Activated CD8-positive, alpha-beta T cell treated with anti-CD3 and anti-CD28 coated beads for 36 hours (primary cell): ENCODE data around the gene PPIL6. TPM values are rescaled to one million over a fixed set of nuclear protein-coding genes. Genes with fewer than 3 reads are reported as not detected.

Source experiments
- ATAC-seq: fragments of 200-7000 bp; cut with Tn5 transposase; one replicate; pipeline ENCODE4 v1.10.0; 2021; ENCODE audit warnings: mild to moderate bottlenecking, moderate library complexity
- CTCF ChIA-PET: fragments of 350-600 bp; sonication (Branson Sonifier 250); formaldehyde crosslinking; loops from one replicate; lab custom pipeline; 2021; ENCODE audit warnings: antibody characterized with exemption; lab: Charles Lee
- POLR2A ChIA-PET: fragments of 350-600 bp; sonication (Branson Sonifier 250); formaldehyde crosslinking; loops from one replicate; lab custom pipeline; 2021; ENCODE audit warnings: antibody characterized with exemption; lab: Charles Lee
- DNase-seq: peaks from one replicate; pipeline ENCODE4 v3.0.0-alpha.2; 2020
- H3K27ac Mint-ChIP-seq: one replicate; pipeline ENCODE4 v1.8.0; 2021; ENCODE audit warnings: mild to moderate bottlenecking, mixed read lengths
- H3K27me3 Mint-ChIP-seq: one replicate; pipeline ENCODE4 v1.8.0; 2021; ENCODE audit warnings: mixed read lengths
- H3K36me3 Mint-ChIP-seq: one replicate; pipeline ENCODE4 v1.8.0; 2021; ENCODE audit warnings: low read depth, mixed read lengths
- H3K4me1 Mint-ChIP-seq: one replicate; pipeline ENCODE4 v1.8.0; 2021; ENCODE audit warnings: low read depth, mixed read lengths
- H3K4me3 Mint-ChIP-seq: one replicate; pipeline ENCODE4 v1.8.0; 2021; ENCODE audit warnings: mild to moderate bottlenecking, moderate library complexity, mixed read lengths
- H3K9me3 Mint-ChIP-seq: one replicate; pipeline ENCODE4 v1.8.0; 2021; ENCODE audit warnings: mixed read lengths
- intact Hi-C: fragments of 100-400 bp; cut with micrococcal nuclease; formaldehyde crosslinking; loops from one replicate; pipeline ENCODE4 v1.10.0; 2022
- total RNA-seq, 2 experiments: library from RNA; stranded (reverse); gene quantifications; one replicate each; pipeline ENCODE4 v1.2.3, GENCODE V29; 2021
- TF ChIP-seq, protein P1 (sequence below): fragments of 200-600 bp; IDR thresholded peaks from one replicate; pipeline ENCODE4 v1.8.0; 2022; ENCODE audit warnings: antibody characterized with exemption, mild to moderate bottlenecking

PPIL6 gene
- total RNA-seq, 2 experiments from 2014 or later = 0.27 to 0.38 TPM

DNA sequence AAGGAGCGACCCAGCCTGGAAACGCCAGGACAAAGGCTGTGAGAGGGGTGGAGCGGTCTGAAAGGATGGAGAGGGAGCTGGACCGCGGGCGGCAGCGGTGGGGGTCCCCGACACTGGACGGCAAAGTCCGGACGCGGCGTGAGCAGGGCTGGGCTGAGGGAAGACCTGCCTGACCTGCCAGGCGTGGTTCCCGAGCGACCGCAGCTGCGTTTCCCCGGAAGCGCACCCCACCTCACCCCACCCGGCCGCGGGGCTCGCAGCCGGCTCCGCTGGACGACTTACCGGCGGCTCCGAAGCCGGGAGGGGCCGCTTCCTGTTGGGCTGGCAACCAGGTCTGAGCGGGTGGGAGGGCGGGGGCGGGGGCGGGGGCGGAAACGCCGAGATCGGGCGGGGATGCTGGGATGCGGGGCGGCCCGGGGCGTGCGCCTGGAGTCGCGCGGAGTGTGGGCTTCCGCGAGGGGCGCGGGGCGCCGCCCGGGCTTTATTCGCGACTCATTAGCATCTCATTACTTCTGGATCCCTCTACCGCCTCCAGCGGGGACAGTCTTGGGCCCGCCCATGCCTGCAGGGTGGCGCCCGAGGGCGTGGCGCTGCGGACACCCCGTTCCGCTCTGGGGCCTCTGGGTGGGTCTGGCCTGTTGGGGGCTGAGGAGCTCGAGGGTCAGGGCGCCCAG, 15.1 kb upstream of the PPIL6 start, which contains the start of gene MICAL1:
TSS of gene MICAL1 (minus strand) at position 336 of the 674 bp plus-strand sequence. CDS start 1,576 bp downstream, outside the sequence.
- H3K36me3 Mint-ChIP-seq = peaks cover 11% of the 10 kb centered on the region
- intact Hi-C loops = loop anchor here (2.0 kb wide), 2 partner anchors 15 to 73 kb away; partner anchors contain the start of genes CD164, PPIL6 and SMPD2
- no peaks in the 10 kb centered on the region for H3K9me3 Mint-ChIP-seq
- ATAC-seq = peak; percentile 54
- CTCF ChIA-PET = interaction anchor here (0.7 to 2.3 kb wide), 10 partner anchors 9 to 389 kb away, joined by 3 to 11 read pairs (median 6); partner anchors contain the start of genes CD164, PPIL6, SMPD2 and ZBTB24
- H3K4me1 Mint-ChIP-seq = peaks cover 70% of the 10 kb centered on the region
- H3K4me3 Mint-ChIP-seq = peak within 1 kb of the TSS; percentile 90
- DNase-seq = peak; percentile 79
- POLR2A ChIA-PET = interaction anchor here (0.8 to 8.3 kb wide), 8 partner anchors 8 to 83 kb away, joined by 3 to 119 read pairs (median 10); partner anchors contain the start of genes CD164, PPIL6, SMPD2 and ZBTB24
- TF ChIP-seq, protein P1, sequence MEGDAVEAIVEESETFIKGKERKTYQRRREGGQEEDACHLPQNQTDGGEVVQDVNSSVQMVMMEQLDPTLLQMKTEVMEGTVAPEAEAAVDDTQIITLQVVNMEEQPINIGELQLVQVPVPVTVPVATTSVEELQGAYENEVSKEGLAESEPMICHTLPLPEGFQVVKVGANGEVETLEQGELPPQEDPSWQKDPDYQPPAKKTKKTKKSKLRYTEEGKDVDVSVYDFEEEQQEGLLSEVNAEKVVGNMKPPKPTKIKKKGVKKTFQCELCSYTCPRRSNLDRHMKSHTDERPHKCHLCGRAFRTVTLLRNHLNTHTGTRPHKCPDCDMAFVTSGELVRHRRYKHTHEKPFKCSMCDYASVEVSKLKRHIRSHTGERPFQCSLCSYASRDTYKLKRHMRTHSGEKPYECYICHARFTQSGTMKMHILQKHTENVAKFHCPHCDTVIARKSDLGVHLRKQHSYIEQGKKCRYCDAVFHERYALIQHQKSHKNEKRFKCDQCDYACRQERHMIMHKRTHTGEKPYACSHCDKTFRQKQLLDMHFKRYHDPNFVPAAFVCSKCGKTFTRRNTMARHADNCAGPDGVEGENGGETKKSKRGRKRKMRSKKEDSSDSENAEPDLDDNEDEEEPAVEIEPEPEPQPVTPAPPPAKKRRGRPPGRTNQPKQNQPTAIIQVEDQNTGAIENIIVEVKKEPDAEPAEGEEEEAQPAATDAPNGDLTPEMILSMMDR = peak; percentile 16
- H3K27me3 Mint-ChIP-seq = no peaks in the 10 kb centered on the region
- H3K27ac Mint-ChIP-seq = peak within 1 kb of the TSS; percentile 97

DNA sequence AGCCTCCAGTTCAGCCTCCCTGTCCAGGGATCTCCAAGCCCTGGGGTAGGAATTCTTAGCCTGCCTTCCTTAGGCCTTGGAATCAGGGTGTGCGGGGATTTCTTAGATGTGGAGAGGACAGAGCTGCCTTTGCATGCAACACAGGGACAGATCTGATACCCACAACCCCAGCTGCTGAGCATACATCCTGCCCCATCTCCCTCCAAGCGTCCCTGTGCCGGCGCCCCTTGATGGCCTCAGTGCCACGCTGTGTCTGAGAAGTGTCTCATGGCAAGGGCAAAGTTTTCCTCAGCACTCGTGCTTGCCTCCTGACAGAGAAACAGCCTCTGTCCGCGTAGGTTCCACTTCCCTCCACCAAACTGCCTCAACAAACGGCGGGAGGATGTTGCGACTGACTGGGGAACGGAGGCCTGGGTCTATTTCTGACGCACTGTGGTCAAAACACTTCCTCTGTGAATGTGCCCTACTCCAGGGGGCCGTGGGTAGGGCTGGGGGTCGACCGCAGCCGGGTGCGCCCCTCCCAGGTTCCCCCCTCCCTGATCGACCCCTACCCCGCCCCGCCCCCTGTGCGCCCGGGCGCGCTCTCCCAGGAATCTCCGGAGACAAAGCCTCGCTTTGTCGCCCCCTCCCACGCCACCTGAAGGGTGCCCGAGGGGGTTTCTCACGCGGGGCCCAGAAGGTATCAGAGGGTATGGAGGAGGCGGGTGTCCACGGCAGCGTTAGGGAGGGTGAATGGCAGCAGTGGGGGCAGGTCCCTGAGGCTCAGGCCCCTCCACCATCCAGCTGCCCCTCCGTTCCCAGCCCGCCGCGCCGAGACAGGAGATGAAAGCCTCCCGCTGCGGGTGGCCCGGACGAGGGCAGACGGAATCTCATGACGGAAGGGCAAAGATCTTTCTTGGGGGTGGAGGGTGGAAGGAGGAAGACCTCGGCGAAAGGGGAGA, 14.3 kb upstream of the PPIL6 start:
- TF ChIP-seq, protein P1 = no peak
- Mint-ChIP-seq H3K4me3 (peak overlapping the region; percentile 90), H3K4me1 (peaks cover 72% of the 10 kb centered on the region), H3K36me3 (peaks cover 11% of the 10 kb centered on the region), H3K27ac (peak overlapping the region; percentile 97), H3K27me3 (no peaks in the 10 kb centered on the region), H3K9me3 (no peaks in the 10 kb centered on the region)
- ATAC-seq (peak; percentile 54), DNase-seq (peak; percentile 84)
- intact Hi-C loops = loop anchor here (2.0 kb wide), 2 partner anchors 14 to 72 kb away; partner anchors contain the start of genes CD164, PPIL6 and SMPD2
- POLR2A ChIA-PET = interaction anchor here (0.7 to 8.3 kb wide), 7 partner anchors 9 to 78 kb away, joined by 3 to 119 read pairs (median 6); partner anchors contain the start of genes CD164, PPIL6 and SMPD2
- CTCF ChIA-PET = interaction anchor here (0.6 to 3.0 kb wide), 6 partner anchors 10 to 388 kb away, joined by 3 to 10 read pairs (median 6); partner anchors contain the start of genes CD164, PPIL6, SMPD2 and ZBTB24

DNA sequence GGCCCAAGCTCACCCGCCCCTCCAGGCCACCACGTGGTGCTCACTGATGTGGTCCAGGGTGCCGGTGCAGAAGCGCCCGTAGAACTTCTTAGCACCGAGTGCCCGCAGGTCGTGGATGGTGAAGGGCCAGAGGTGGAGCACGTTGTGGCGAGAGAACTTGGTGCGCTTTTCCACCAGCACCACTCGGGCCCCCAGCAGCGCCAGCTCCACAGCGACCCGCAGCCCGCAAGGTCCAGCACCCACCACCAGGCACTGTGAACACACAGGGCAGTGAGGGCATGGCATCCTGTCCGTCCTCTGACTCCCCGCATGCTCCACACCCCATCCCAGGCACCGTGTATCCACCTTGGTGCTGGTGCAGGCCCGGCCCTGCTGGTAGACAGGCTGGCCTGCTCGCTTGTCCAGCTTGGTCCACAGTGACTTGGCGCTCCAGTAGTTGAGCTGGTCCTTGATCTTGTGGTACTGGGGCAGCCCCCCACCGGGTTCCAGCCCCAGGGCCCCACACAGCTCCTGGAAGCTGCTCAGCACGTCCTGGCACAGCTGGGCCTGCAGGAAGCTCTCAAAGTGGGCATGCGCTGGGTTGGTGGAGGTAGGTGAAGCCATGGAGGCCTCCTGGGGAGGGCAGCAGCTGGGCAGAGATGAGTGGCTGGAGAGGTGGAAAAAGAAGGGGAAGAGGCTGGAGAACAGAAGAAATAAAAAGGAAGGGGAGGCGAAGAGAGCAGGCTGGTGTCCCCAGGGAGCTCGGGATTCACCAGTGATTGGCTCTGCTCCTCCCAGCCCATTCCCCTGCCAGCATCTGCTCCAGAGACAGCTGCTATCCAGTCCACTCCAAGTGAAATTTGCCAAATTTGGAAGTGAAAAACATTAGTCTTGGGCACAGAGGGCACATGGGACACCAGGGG, 13.4 kb upstream of the PPIL6 start:
- POLR2A ChIA-PET = interaction anchor here (0.6 to 8.3 kb wide), 4 partner anchors 10 to 22 kb away, joined by 3 to 119 read pairs (median 9); partner anchors contain the start of genes PPIL6 and SMPD2
- Mint-ChIP-seq H3K4me3 (peak overlapping the region; percentile 90), H3K9me3 (no peaks in the 10 kb centered on the region), H3K27ac (peak overlapping the region; percentile 97), H3K27me3 (no peaks in the 10 kb centered on the region), H3K4me1 (peaks cover 71% of the 10 kb centered on the region), H3K36me3 (peaks cover 8% of the 10 kb centered on the region)
- TF ChIP-seq, protein P1 = no peak
- DNase-seq (no peak), ATAC-seq (no peak)
- intact Hi-C loops = loop anchor here (2.0 kb wide), 2 partner anchors 13 to 71 kb away; partner anchors contain the start of genes CD164, PPIL6 and SMPD2
- CTCF ChIA-PET = interaction anchor here (0.6 to 3.0 kb wide), 3 partner anchors 13 to 71 kb away, joined by 3 to 10 read pairs (median 9); partner anchors contain the start of genes CD164, PPIL6, SMPD2 and ZBTB24

DNA sequence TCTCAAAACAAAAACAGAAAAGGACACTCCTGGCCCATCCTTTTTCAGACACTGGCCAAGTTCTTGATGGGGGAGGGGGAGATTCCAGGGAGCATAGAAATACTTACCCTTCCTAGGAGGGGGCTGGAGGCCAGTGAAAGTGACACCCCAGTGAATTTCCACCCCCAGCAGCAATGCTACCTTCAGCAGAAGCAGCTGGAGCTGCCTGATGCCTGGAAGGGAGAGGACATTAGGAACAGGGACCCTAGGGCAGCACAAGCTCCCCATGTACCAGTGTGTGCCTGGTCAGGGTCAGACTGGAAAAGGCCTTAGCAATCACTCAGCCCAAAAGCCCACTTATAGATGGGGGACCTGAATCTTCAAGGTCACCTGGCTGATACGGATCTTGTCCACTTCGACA, 12.7 kb upstream of the PPIL6 start:
- no peaks in the 10 kb centered on the region for H3K27me3 Mint-ChIP-seq
- TF ChIP-seq, protein P1 = no peak
- CTCF ChIA-PET = interaction anchor here (2.2 to 3.0 kb wide), 2 partner anchors 12 to 70 kb away, joined by 9 to 10 read pairs; partner anchors contain the start of genes CD164, PPIL6 and SMPD2
- DNase-seq (no peak), ATAC-seq (no peak)
- no peaks in the 10 kb centered on the region for H3K9me3 Mint-ChIP-seq
- H3K4me3 Mint-ChIP-seq = no peak overlapping the region
- intact Hi-C loops = no loop called here
- peaks cover 8% of the 10 kb centered on the region for H3K36me3 Mint-ChIP-seq
- H3K27ac Mint-ChIP-seq = no peak overlapping the region
- peaks cover 67% of the 10 kb centered on the region for H3K4me1 Mint-ChIP-seq
- POLR2A ChIA-PET = interaction anchor here (3.7 to 8.3 kb wide), 2 partner anchors 10 to 11 kb away, joined by 14 to 119 read pairs; partner anchors contain the start of genes PPIL6 and SMPD2
